NCI-H446 treated with DMSO at 0.1 percent for 48 hours (cell line): ENCODE measurements around the gene MORC2.

Experiments used
- DNase-seq: peaks from one replicate; lab custom pipeline; 2025; lab: John Stamatoyannopoulos, UW

The MORC2 gene

GRCh38 chr22:30949934-30950660 is 18.5 kb downstream of the MORC2 start:
- no peak for DNase-seq

- no peak for DNase-seq
These were observed 19.6 kb downstream of the MORC2 start for GRCh38 chr22:30948930-30949342.

GRCh38 chr22:30947816-30948454 is 20.6 kb downstream of the MORC2 start:
- peak; percentile 34 for DNase-seq

GRCh38 chr22:30947173-30947815 is 21.3 kb downstream of the MORC2 start:
- DNase-seq = peak; percentile 82

- DNase-seq = no peak
These were observed 22.2 kb downstream of the MORC2 start for GRCh38 chr22:30946354-30946753.

- no peak for DNase-seq
These were observed 22.9 kb downstream of the MORC2 start for GRCh38 chr22:30945653-30946052.

- no peak for DNase-seq
These were observed 23.6 kb downstream of the MORC2 start for GRCh38 chr22:30944986-30945385.

GRCh38 chr22:30943368-30943767 is 25.2 kb downstream of the MORC2 start:
- no peak for DNase-seq

GRCh38 chr22:30941363-30941740 is 27.2 kb downstream of the MORC2 start:
- DNase-seq = no peak

GRCh38 chr22:30940685-30941362 is 27.8 kb downstream of the MORC2 start:
- DNase-seq = no peak

- no peak for DNase-seq
These were observed 34.5 kb downstream of the MORC2 start for GRCh38 chr22:30934053-30934452.

GRCh38 chr22:30933457-30933856 is 35.1 kb downstream of the MORC2 start:
- DNase-seq = no peak

GRCh38 chr22:30932661-30933060 is 35.9 kb downstream of the MORC2 start:
- no peak for DNase-seq

GRCh38 chr22:30931541-30932300 is 36.9 kb downstream of the MORC2 start:
- no peak for DNase-seq

GRCh38 chr22:30930228-30930627 is 38.3 kb downstream of the MORC2 start:
- no peak for DNase-seq

GRCh38 chr22:30928401-30928800 is 40.2 kb downstream of the MORC2 start:
- DNase-seq = no peak

- DNase-seq = no peak
These were observed 40.8 kb downstream of the MORC2 start for GRCh38 chr22:30927806-30928205.

- DNase-seq = no peak
These were observed 41.9 kb downstream of the MORC2 start for GRCh38 chr22:30926706-30927105.

GRCh38 chr22:30925667-30926066 is 42.9 kb downstream of the MORC2 start:
- no peak for DNase-seq

GRCh38 chr22:30923168-30923900 is 45.2 kb downstream of the MORC2 start:
- no peak for DNase-seq

- DNase-seq = no peak
These were observed 46.4 kb downstream of the MORC2 start for GRCh38 chr22:30922151-30922611.
